ENCODE data around the gene ALKAL2. TPM values are rescaled to one million over a fixed set of nuclear protein-coding genes. Genes with fewer than 3 reads are reported as not detected.

The ALKAL2 gene, protein sequence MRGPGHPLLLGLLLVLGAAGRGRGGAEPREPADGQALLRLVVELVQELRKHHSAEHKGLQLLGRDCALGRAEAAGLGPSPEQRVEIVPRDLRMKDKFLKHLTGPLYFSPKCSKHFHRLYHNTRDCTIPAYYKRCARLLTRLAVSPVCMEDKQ
- total RNA-seq (2016; rRNA removed; fragmentation: Illumina TruSeq; extraction: Trizol) (0.22 TPM in 1 of 2 replicates, not detected in the other), polyA plus RNA-seq (2011; rRNA removed) (1.7 and 2.9 TPM in 2 replicates), polyA minus RNA-seq (2011; rRNA and poly(A)+ RNA removed; ENCODE audit: low replicate concordance) (not detected in 2 replicates), Bru-seq, nascent RNA (percentile 30 among the genes with signal in this experiment), BruChase-seq, experiment 1, labeled RNA remaining after a 6-hour chase (percentile 14 among the genes with signal in this experiment), BruChase-seq, experiment 2, labeled RNA remaining after a 2-hour chase (percentile 18 among the genes with signal in this experiment)
- total RNA-seq (2016; cell fraction: cytosol; rRNA removed; fragmentation: Illumina TruSeq; extraction: Trizol; ENCODE audit: low read depth), result not detected in 2 replicates
- 0.22 TPM in 1 of 2 replicates, not detected in the other for total RNA-seq (2016; cell fraction: insoluble cytoplasmic fraction; rRNA removed; fragmentation: Illumina TruSeq; extraction: Trizol)
- 0.77 and 0.93 TPM in 2 replicates for total RNA-seq (2016; cell fraction: membrane; rRNA removed; fragmentation: Illumina TruSeq; extraction: Trizol)
- not detected in 2 replicates for total RNA-seq (2016; cell fraction: nucleus; rRNA removed; fragmentation: Illumina TruSeq; extraction: Trizol)
- polyA plus RNA-seq (2011; cell fraction: cytosol; rRNA removed), result 0.89 and 1.5 TPM in 2 replicates
- polyA plus RNA-seq (2011; cell fraction: nucleus; rRNA removed), result 0.82 and 1.1 TPM in 2 replicates
- 1.5 and 2.3 TPM in 2 replicates for polyA plus RNA-seq (2012)
- polyA plus RNA-seq (2016; cell fraction: cytosol; fragmentation: Illumina TruSeq; extraction: Trizol; ENCODE audit: low read depth), result 0.12 and 0.19 TPM in 2 replicates
- polyA plus RNA-seq (2016; cell fraction: insoluble cytoplasmic fraction; fragmentation: Illumina TruSeq; extraction: Trizol; ENCODE audit: low read depth), result 0.35 TPM in 1 of 2 replicates, not detected in the other
- polyA plus RNA-seq (2016; cell fraction: membrane; fragmentation: Illumina TruSeq; extraction: Trizol; ENCODE audit: low read depth), result 0.22 and 0.45 TPM in 2 replicates
- polyA plus RNA-seq (2016; cell fraction: nucleus; fragmentation: Illumina TruSeq; extraction: Trizol; ENCODE audit: insufficient read depth, low read depth), result 0.72 and 1.0 TPM in 2 replicates
- 0.59 TPM in 1 of 2 replicates, not detected in the other for polyA minus RNA-seq (2011; cell fraction: cytosol; rRNA and poly(A)+ RNA removed)
- polyA minus RNA-seq (2011; cell fraction: nucleus; rRNA and poly(A)+ RNA removed), result 1.4 and 1.5 TPM in 2 replicates
- long read RNA-seq, experiment 1, result 0 reads
- long read RNA-seq, experiment 2, result 0 reads

- peak within 1 kb of the TSS in 2 of 3 experiments; percentile 38 to 72; a peak in 5 of 6 replicates for H3K4me3 ChIP-seq (replicated peaks in 1 of 3; ENCODE audit: insufficient read depth in 1 of 3, low read depth in 2 of 3, low read length in 3 of 3)
- CTCF ChIA-PET (ENCODE audit: low intra/inter-chr PET ratio, low total read pairs), result interaction anchor here (0.8 to 3.9 kb wide), 4 partner anchors 41 to 349 kb away, joined by 3 to 96 read pairs (median 4); no protein-coding TSS in a partner anchor
- H3K36me3 ChIP-seq (replicated peaks in 1 of 2; ENCODE audit: control insufficient read depth in 1 of 2, insufficient read depth in 2 of 2, low read length in 2 of 2), result no peaks in the 10 kb centered on the region; a peak in 2 of 5 replicates
- intact Hi-C loops (cut with micrococcal nuclease; ENCODE audit: unreplicated experiment) (no loop called here), in situ Hi-C loops (cut with HindIII; ENCODE audit: extremely low pct_ligation_motif_present, low pct_unique_long_range_greater_than_20kb) (loop anchor here (5.0 kb wide), 1 partner anchor 41 kb away; no protein-coding TSS in a partner anchor)
- POLR2A ChIA-PET, result interaction anchor here (0.9 to 1.8 kb wide), 2 partner anchors 26 to 113 kb away, joined by 3 to 8 read pairs; no protein-coding TSS in a partner anchor
- no peaks in the 10 kb centered on the region for H4K20me1 ChIP-seq (ENCODE audit: insufficient read depth, low read length)
- no peak within 1 kb of the TSS for H3K27ac ChIP-seq (ENCODE audit: extremely low read length, insufficient read depth, low read length)
- DNase-seq (ENCODE audit: low spot score), result no peak
- peak within 1 kb of the TSS; percentile 94 for H3K4me2 ChIP-seq (ENCODE audit: low read depth, low read length)
- H3K79me2 ChIP-seq (ENCODE audit: insufficient read depth, low read length), result no peaks in the 10 kb centered on the region
- no peak within 1 kb of the TSS for H2AFZ ChIP-seq (ENCODE audit: low read length)
- no peak for FAIRE-seq
- ATAC-seq, result peak; percentile 18
- WGBS (ENCODE audit: low lambda C conversion rate), result 19% methylated on average over 30 of the region's 128 CpGs
- no peak within 1 kb of the TSS for H3K9ac ChIP-seq (ENCODE audit: insufficient read depth, low read depth, low read length)
- no TSS peak for BruUV-seq (replicated peaks)
- peaks cover 3 to 19% of the 10 kb centered on the region in 2 experiments for H3K27me3 ChIP-seq (ENCODE audit: control insufficient read depth in 1 of 2, insufficient read depth in 2 of 2, low read length in 2 of 2)
- H3K4me1 ChIP-seq (ENCODE audit: insufficient read depth, low read length), result peaks cover 10% of the 10 kb centered on the region
- H3K9me3 ChIP-seq (ENCODE audit: low read length), result no peaks in the 10 kb centered on the region
- TF ChIP-seq, protein P1, sequence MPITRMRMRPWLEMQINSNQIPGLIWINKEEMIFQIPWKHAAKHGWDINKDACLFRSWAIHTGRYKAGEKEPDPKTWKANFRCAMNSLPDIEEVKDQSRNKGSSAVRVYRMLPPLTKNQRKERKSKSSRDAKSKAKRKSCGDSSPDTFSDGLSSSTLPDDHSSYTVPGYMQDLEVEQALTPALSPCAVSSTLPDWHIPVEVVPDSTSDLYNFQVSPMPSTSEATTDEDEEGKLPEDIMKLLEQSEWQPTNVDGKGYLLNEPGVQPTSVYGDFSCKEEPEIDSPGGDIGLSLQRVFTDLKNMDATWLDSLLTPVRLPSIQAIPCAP (CRISPR knock-in tag; IDR thresholded peaks at IDR 0.05; ENCODE audit: low read depth), result no peak
- TF ChIP-seq CENPT (CRISPR knock-in tag; IDR thresholded peaks at IDR 0.05; ENCODE audit: low read depth), result no peak
- peak; percentile 63; the same call in 1 of the 2 replicates for TF ChIP-seq ZNF563 (CRISPR knock-in tag; IDR thresholded peaks at IDR 0.05)
- TF ChIP-seq SALL2 (CRISPR knock-in tag; IDR thresholded peaks at IDR 0.05), result no peak
- 0 out of 2 replicates have a peak, but pooled peaks have one; percentile 45 for TF ChIP-seq AKAP8 (CRISPR knock-in tag; IDR thresholded peaks at IDR 0.05)
- TF ChIP-seq, protein P2, sequence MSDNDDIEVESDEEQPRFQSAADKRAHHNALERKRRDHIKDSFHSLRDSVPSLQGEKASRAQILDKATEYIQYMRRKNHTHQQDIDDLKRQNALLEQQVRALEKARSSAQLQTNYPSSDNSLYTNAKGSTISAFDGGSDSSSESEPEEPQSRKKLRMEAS (IDR thresholded peaks at IDR 0.05), result peak; percentile 71
- no peak for TF ChIP-seq NR2F1 (CRISPR knock-in tag; IDR thresholded peaks at IDR 0.05)
- no peak for TF ChIP-seq HNF1A (IDR thresholded peaks at IDR 0.05; ENCODE audit: low read depth)
- no peak for TF ChIP-seq HNF1A (CRISPR knock-in tag; IDR thresholded peaks at IDR 0.05; ENCODE audit: borderline replicate concordance)
- no peak for TF ChIP-seq EP300 (IDR thresholded peaks at IDR 0.05; ENCODE audit: low read depth in 2 of 2, low read length in 2 of 2)
- TF ChIP-seq EP300 (CRISPR knock-in tag; IDR thresholded peaks at IDR 0.05; ENCODE audit: borderline replicate concordance), result no peak
Measured at GRCh38 chr2:287911-288757, at the start of gene ALKAL2. Gene ALKAL2 (minus strand): TSS chr2:288091. CDS start chr2:287835, 256 bp downstream.

Measured in HepG2 (cell line).